K562 (cell line): ENCODE data around the gene SLC28A1.

ENCODE experiments used
- MXI1 ChIP-seq: IDR thresholded peaks from 2 replicates; pipeline ENCODE4 v1.6.1; 2011; ENCODE audit warnings: low read depth, mild to moderate bottlenecking, improper control_type of control experiment, low read length
- TCF7L2 ChIP-seq: fragments of 150-350 bp; IDR thresholded peaks from 2 replicates; pipeline ENCODE4 v1.6.1; 2016; ENCODE audit warnings: low read depth, mild to moderate bottlenecking, low read length, moderate library complexity
- TRIM28 ChIP-seq: fragments of 450-650 bp; IDR thresholded peaks from 2 replicates; pipeline ENCODE4 v1.6.1; 2017
- ZNF561 ChIP-seq: fragments of 450-650 bp; formaldehyde crosslinking; conservative IDR thresholded peaks from 2 replicates; pipeline ENCODE4 v1.4.0; 2020; ENCODE audit warnings: mild to moderate bottlenecking, moderate library complexity
- TF ChIP-seq, protein P1 (sequence below), 3 experiments: IDR thresholded peaks in 2 of 3; conservative IDR thresholded peaks in 1 of 3; 2 replicates each; pipeline ENCODE4 v1.5.1; 2011 to 2012; ENCODE audit warnings: low read length in 3 of 3, mild to moderate bottlenecking in 3 of 3, control low read depth in 2 of 3, improper control_type of control experiment in 1 of 3, inconsistent platforms in 1 of 3, low read depth in 1 of 3, mixed read lengths in 1 of 3, moderate library complexity in 1 of 3; ENCODE audit not compliant: insufficient read depth in 2 of 3

DNA sequence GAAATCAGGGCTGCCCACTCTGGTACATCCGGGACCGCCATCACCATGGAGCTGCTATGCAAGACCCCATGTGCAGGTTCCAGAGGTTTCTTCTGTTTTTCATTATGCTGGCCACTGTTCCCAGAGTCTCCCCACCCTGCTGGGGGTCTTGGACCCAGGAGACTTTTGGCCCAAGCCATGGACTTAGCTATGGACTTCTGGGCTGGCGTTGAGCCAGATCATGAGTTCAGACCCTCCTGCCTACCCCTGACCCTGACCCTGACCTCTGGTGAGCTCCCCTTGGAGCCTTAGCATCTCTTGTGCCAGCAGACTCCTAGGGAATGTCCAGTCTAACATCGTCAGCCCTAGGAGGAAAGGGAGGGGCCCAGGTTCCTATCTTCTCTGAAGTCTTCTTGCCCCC lies 25.3 kb downstream of the SLC28A1 start:
- no peak for TF ChIP-seq TRIM28
- TF ChIP-seq ZNF561 (CRISPR knock-in tag) = no peak
- no peak for TF ChIP-seq TCF7L2
- no peak for TF ChIP-seq MXI1
- TF ChIP-seq, protein P1, sequence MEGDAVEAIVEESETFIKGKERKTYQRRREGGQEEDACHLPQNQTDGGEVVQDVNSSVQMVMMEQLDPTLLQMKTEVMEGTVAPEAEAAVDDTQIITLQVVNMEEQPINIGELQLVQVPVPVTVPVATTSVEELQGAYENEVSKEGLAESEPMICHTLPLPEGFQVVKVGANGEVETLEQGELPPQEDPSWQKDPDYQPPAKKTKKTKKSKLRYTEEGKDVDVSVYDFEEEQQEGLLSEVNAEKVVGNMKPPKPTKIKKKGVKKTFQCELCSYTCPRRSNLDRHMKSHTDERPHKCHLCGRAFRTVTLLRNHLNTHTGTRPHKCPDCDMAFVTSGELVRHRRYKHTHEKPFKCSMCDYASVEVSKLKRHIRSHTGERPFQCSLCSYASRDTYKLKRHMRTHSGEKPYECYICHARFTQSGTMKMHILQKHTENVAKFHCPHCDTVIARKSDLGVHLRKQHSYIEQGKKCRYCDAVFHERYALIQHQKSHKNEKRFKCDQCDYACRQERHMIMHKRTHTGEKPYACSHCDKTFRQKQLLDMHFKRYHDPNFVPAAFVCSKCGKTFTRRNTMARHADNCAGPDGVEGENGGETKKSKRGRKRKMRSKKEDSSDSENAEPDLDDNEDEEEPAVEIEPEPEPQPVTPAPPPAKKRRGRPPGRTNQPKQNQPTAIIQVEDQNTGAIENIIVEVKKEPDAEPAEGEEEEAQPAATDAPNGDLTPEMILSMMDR (IDR thresholded peaks at IDR 0.05 in 2 of 3, conservative IDR thresholded peaks at IDR 0.05 in 1 of 3; ENCODE audit: insufficient read depth in 2 of 3, low read depth in 1 of 3, low read length in 3 of 3) = no peak
